H9 (cell line): ENCODE results near the gene PLEKHO2. TPM values are rescaled to one million over a fixed set of nuclear protein-coding genes. Genes with fewer than 3 reads are reported as not detected.

Source experiments
- DNase-seq: peaks from one replicate; pipeline ENCODE4 v3.0.0-alpha.2; 2017
- H2AFZ ChIP-seq: one replicate; pipeline ENCODE4 v1.6.1; 2013; ENCODE audit warnings: mild to moderate bottlenecking, low read length, control low read depth, moderate library complexity
- H2AK5ac ChIP-seq: 2 replicates; pipeline ENCODE4 v1.6.1; 2013; ENCODE audit warnings: low read length, control low read depth, mixed read lengths; ENCODE audit not compliant: insufficient read length
- H2BK120ac ChIP-seq: one replicate; pipeline ENCODE4 v1.6.1; 2013; ENCODE audit warnings: low read depth, mild to moderate bottlenecking, low read length, control low read depth, inconsistent platforms; ENCODE audit not compliant: poor library complexity, severe bottlenecking
- H2BK12ac ChIP-seq: 2 replicates; pipeline ENCODE4 v1.6.1; 2013; ENCODE audit warnings: low read length, control low read depth, mixed read lengths, low read depth; ENCODE audit not compliant: insufficient read length
- H2BK15ac ChIP-seq: 2 replicates; pipeline ENCODE4 v1.6.1; 2013; ENCODE audit warnings: low read depth, low read length, control low read depth
- H2BK20ac ChIP-seq: one replicate; pipeline ENCODE4 v1.6.1; 2013; ENCODE audit warnings: low read depth, mild to moderate bottlenecking, low read length, control low read depth, inconsistent platforms; ENCODE audit not compliant: poor library complexity, severe bottlenecking
- H2BK5ac ChIP-seq: 2 replicates; pipeline ENCODE4 v1.6.1; 2013; ENCODE audit warnings: low read length, control low read depth, mixed read lengths; ENCODE audit not compliant: insufficient read length
- H3K14ac ChIP-seq: 2 replicates; pipeline ENCODE4 v1.6.1; 2013; ENCODE audit warnings: low read length, control low read depth; ENCODE audit not compliant: insufficient read depth
- H3K18ac ChIP-seq: 2 replicates; pipeline ENCODE4 v1.6.1; 2013; ENCODE audit warnings: low read depth, mild to moderate bottlenecking, mixed read lengths, low read length, control low read depth; ENCODE audit not compliant: insufficient read length
- H3K23ac ChIP-seq: 2 replicates; pipeline ENCODE4 v1.6.1; 2013; ENCODE audit warnings: low read length, control low read depth, mixed read lengths, low read depth; ENCODE audit not compliant: insufficient read length
- H3K23me2 ChIP-seq: 2 replicates; pipeline ENCODE4 v1.6.1; 2013; ENCODE audit warnings: low read depth, mild to moderate bottlenecking, mixed read lengths, low read length, control low read depth; ENCODE audit not compliant: insufficient read length, poor library complexity, severe bottlenecking
- H3K27ac ChIP-seq: 2 replicates; pipeline ENCODE4 v1.5.1; 2013; ENCODE audit warnings: low read length, control low read depth, mixed read lengths, low read depth; ENCODE audit not compliant: insufficient read length
- H3K27me3 ChIP-seq: 2 replicates; pipeline ENCODE4 v1.6.1; 2013; ENCODE audit warnings: low read length, control low read depth, inconsistent platforms; ENCODE audit not compliant: insufficient read depth
- H3K4ac ChIP-seq: 2 replicates; pipeline ENCODE4 v1.6.1; 2013; ENCODE audit warnings: low read depth, mild to moderate bottlenecking, control low read depth, inconsistent platforms, low read length, moderate library complexity
- H3K4me1 ChIP-seq: 2 replicates; pipeline ENCODE4 v1.6.1; 2013; ENCODE audit warnings: low read length, control low read depth, inconsistent platforms; ENCODE audit not compliant: insufficient read depth
- H3K4me2 ChIP-seq: 2 replicates; pipeline ENCODE4 v1.6.1; 2013; ENCODE audit warnings: low read length, control low read depth, mixed read lengths; ENCODE audit not compliant: insufficient read length, insufficient read depth
- H3K56ac ChIP-seq: 2 replicates; pipeline ENCODE4 v1.6.1; 2013; ENCODE audit warnings: low read depth, mild to moderate bottlenecking, mixed read lengths, low read length, control low read depth; ENCODE audit not compliant: insufficient read length
- H3K79me1 ChIP-seq: 2 replicates; pipeline ENCODE4 v1.6.1; 2013; ENCODE audit warnings: low read depth, mild to moderate bottlenecking, moderate library complexity, low read length, control low read depth, inconsistent platforms; ENCODE audit not compliant: insufficient read depth, poor library complexity, severe bottlenecking
- H3K79me2 ChIP-seq: 2 replicates; pipeline ENCODE4 v1.6.1; 2013; ENCODE audit warnings: low read length, control low read depth, inconsistent platforms; ENCODE audit not compliant: insufficient read depth
- H3K9ac ChIP-seq: 2 replicates; pipeline ENCODE4 v1.6.1; 2013; ENCODE audit warnings: low read length, control low read depth, mixed read lengths; ENCODE audit not compliant: insufficient read length; ENCODE audit errors: extremely low read depth
- H3K9me3 ChIP-seq: one replicate; pipeline ENCODE4 v1.6.1; 2013; ENCODE audit warnings: low read depth, low read length, inconsistent platforms; ENCODE audit not compliant: control insufficient read depth
- H3T11ph ChIP-seq: one replicate; pipeline ENCODE4 v1.6.1; 2013; ENCODE audit warnings: mild to moderate bottlenecking, low read length, control low read depth, inconsistent platforms
- H4K20me1 ChIP-seq: one replicate; pipeline ENCODE4 v1.6.1; 2013; ENCODE audit not compliant: control insufficient read depth, insufficient read length, insufficient read depth
- H4K5ac ChIP-seq: 2 replicates; pipeline ENCODE4 v1.6.1; 2013; ENCODE audit warnings: low read depth, mild to moderate bottlenecking, mixed read lengths, low read length, control low read depth; ENCODE audit not compliant: insufficient read length
- H4K8ac ChIP-seq: replicated peaks from 2 replicates; pipeline ENCODE4 v1.6.1; 2013; ENCODE audit warnings: low read length, control low read depth, mixed read lengths, low read depth; ENCODE audit not compliant: insufficient read length
- H4K91ac ChIP-seq: 2 replicates; pipeline ENCODE4 v1.6.1; 2013; ENCODE audit warnings: low read depth, mild to moderate bottlenecking, moderate library complexity, mixed read lengths, low read length, control low read depth; ENCODE audit not compliant: insufficient read length
- H3K27ac Mint-ChIP-seq, 3 experiments: 2 replicates in 2 of 3; 3 replicates in 1 of 3; pipeline ENCODE4 v1.8.0; 2020 to 2021; ENCODE audit warnings: mixed read lengths in 3 of 3, mild to moderate bottlenecking in 1 of 3, moderate library complexity in 1 of 3
- H3K27me3 Mint-ChIP-seq: 2 replicates; pipeline ENCODE4 v1.8.0; 2021; ENCODE audit warnings: low read depth, mild to moderate bottlenecking, moderate library complexity, mixed read lengths
- H3K36me3 Mint-ChIP-seq, 3 experiments: 2 replicates in 2 of 3; 3 replicates in 1 of 3; pipeline ENCODE4 v1.8.0; 2020 to 2021; ENCODE audit warnings: low read depth in 3 of 3, mixed read lengths in 3 of 3; ENCODE audit not compliant: insufficient read depth in 1 of 3
- H3K4me1 Mint-ChIP-seq, 2 experiments: 2 replicates each; pipeline ENCODE4 v1.8.0; 2020; ENCODE audit warnings: mixed read lengths in 2 of 2
- H3K4me3 Mint-ChIP-seq, 2 experiments: 2 replicates in 1 of 2; 3 replicates in 1 of 2; pipeline ENCODE4 v1.8.0; 2020 to 2021; ENCODE audit warnings: mild to moderate bottlenecking in 2 of 2, mixed read lengths in 2 of 2, moderate library complexity in 1 of 2
- H3K9me3 Mint-ChIP-seq, 2 experiments: 2 replicates in 1 of 2; 3 replicates in 1 of 2; pipeline ENCODE4 v1.8.0; 2020; ENCODE audit warnings: mild to moderate bottlenecking in 2 of 2, mixed read lengths in 2 of 2, moderate library complexity in 1 of 2
- CTCF ChIP-seq: fragments of 200-600 bp; sonication (generic); conservative IDR thresholded peaks from 3 replicates; pipeline ENCODE4 v1.8.0; 2021; ENCODE audit warnings: antibody characterized with exemption, mild to moderate bottlenecking
- WGBS: extraction: QIAGEN DNeasy Blood & Tissue Kit; methylation state at CpG from one replicate; pipeline ENCODE4 v1.1.7; 2013; ENCODE audit warnings: missing lambda C conversion rate, low lambda C conversion rate, mixed read lengths; ENCODE audit not compliant: insufficient read length; ENCODE audit errors: extremely low coverage; 5-methylcytosine and 5-hydroxymethylcytosine counted together
- total RNA-seq: library from RNA; stranded (reverse); gene quantifications from 2 replicates; pipeline ENCODE4 v1.2.1, GENCODE V29; 2021

Gene PLEKHO2
- total RNA-seq, 1 experiment from 2014 or later, result 18.1 TPM

- no peak overlapping the region for H2BK15ac ChIP-seq
- H4K8ac ChIP-seq, result no peak overlapping the region
- no peak overlapping the region for H2BK20ac ChIP-seq
- H4K5ac ChIP-seq, result no peak overlapping the region
- H3K4ac ChIP-seq, result no peak overlapping the region
- H3K27ac Mint-ChIP-seq, result peak overlapping the region; percentile 71 to 92 (median 86); a peak in 5 of 7 replicates
- H3K79me2 ChIP-seq, result no peaks in the 10 kb centered on the region
- H3K4me1 Mint-ChIP-seq, result peaks cover 45 to 61% of the 10 kb centered on the region in 2 experiments
- no peak overlapping the region for H3K27ac ChIP-seq
- H2BK5ac ChIP-seq, result no peak overlapping the region
- no peak overlapping the region for H2AK5ac ChIP-seq
- H4K20me1 ChIP-seq, result no peaks in the 10 kb centered on the region
- no peak overlapping the region for H3K9ac ChIP-seq
- H2BK120ac ChIP-seq, result no peak overlapping the region
- TF ChIP-seq CTCF, result no peak
- H3T11ph ChIP-seq, result no peak overlapping the region
- H3K4me2 ChIP-seq, result no peak overlapping the region
- peaks cover 19 to 56% (median 38%) of the 10 kb centered on the region in 3 experiments for H3K36me3 Mint-ChIP-seq
- no peaks in the 10 kb centered on the region for H3K79me1 ChIP-seq
- H2AFZ ChIP-seq, result no peak overlapping the region
- no peaks in the 10 kb centered on the region for H3K9me3 Mint-ChIP-seq
- H3K27me3 Mint-ChIP-seq, result no peaks in the 10 kb centered on the region
- no peak overlapping the region for H3K18ac ChIP-seq
- H3K14ac ChIP-seq, result no peak overlapping the region
- WGBS, result no CpG with 5 or more reads among the region's 4 CpGs
- H3K4me3 Mint-ChIP-seq, result peak overlapping the region in 1 of 2 experiments; percentile 32; a peak in 1 of 5 replicates
- H3K27me3 ChIP-seq, result no peaks in the 10 kb centered on the region
- no peaks in the 10 kb centered on the region for H3K9me3 ChIP-seq
- H3K4me1 ChIP-seq, result peaks cover 9% of the 10 kb centered on the region; the same call in 1 of the 2 replicates
- no peak overlapping the region for H3K23ac ChIP-seq
- no peaks in the 10 kb centered on the region for H3K23me2 ChIP-seq
- no peak overlapping the region for H2BK12ac ChIP-seq
- no peak overlapping the region for H3K56ac ChIP-seq
- H4K91ac ChIP-seq, result no peak overlapping the region
- peak; percentile 43 for DNase-seq
Measured at GRCh38 chr15:64861960-64862359, 20.2 kb downstream of the PLEKHO2 start.
